ENCODE measurements around the gene PPP1R13L.

The PPP1R13L gene

GRCh38 chr19:45405435-45406225, 761 bp upstream of the PPP1R13L start:
- peak; percentile 97 for DNase-seq

- peak; percentile 76 for DNase-seq
Measured at GRCh38 chr19:45403781-45404556, 900 bp downstream of the PPP1R13L start.

- DNase-seq = no peak
Measured at GRCh38 chr19:45403272-45403671, 1.6 kb downstream of the PPP1R13L start.

DNA sequence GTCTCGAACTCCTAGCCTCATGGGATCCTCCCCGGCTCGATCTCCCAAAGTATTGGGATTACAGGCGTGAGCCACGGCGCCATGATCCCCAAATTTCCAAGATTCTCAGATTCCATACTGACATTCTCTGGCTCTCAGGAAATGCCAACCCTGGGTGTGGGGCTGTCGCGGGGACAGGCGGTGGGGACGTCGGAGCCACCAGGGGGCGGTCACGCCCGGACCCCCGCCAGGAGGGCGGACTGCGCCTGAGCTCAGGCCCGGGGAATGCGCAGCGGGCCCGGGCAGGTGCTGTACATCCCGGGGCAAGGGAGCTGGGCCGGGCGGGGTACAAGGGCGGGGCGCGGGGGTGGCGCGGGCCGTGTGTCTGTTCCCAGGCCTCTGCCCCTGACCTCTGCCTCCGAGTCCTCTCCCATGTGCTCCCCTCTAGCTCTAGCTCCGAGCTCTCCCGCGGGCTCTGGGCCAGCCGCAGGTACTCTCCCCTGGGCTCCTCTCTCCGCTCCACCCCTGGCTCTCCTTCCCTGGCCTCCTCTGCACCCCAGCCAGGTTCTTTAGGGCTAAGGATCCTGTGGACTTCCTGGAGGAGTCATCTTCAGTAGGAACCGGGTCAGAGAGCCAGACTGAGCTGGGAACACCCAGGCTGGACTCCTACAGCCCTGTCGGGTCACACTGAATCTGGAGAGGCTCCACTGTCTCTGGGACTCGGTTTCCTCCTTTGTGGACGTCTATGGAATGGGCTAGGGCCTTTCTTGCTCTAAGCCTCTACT, 2.4 kb downstream of the PPP1R13L start:
- no peak for DNase-seq

DNA sequence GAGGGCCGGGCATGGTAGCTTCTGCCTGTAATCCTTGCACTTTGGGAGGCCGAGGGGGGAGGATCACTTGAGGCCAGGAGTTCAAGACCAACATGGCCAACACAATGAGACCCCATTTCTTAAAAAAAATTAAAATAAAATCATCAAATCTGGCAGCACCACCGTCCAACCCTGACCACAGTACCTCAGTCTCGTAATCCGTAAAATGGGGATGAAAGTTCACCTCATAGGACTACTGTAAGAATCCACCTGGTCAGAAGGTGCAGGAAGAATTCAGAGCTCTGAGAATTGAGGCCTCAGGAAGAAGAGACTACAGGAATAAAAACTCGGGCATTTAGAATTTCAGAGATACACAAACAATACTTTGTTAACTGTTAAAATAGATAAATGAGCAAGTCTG, 3.1 kb downstream of the PPP1R13L start:
- no peak for DNase-seq

- no peak for DNase-seq
Measured at GRCh38 chr19:45400192-45400591, 4.7 kb downstream of the PPP1R13L start.

- DNase-seq = no peak
Measured at GRCh38 chr19:45395821-45396617, 8.8 kb downstream of the PPP1R13L start.

GRCh38 chr19:45391871-45392665, 12.8 kb downstream of the PPP1R13L start:
- no peak for DNase-seq

DNA sequence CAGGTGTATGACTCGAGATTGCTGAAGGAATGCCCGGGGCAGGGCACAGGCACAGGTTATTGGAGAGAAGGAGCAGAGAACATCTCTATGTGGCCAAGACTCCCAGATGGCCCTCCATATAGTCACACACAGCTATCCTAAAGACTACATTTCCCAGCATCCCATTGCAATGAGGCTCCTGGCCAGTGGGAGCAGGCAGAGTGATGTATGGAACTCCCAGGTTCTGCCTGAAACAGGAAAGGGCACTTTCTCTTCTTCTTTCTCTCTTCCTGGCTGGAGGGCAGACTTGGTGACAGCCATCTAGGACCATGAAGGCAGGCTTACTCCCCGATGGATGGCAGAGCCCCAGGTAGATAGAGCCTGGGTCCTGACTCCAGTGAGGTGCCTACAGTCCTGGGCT, 13.5 kb downstream of the PPP1R13L start:
- peak; percentile 68 for DNase-seq

DNA sequence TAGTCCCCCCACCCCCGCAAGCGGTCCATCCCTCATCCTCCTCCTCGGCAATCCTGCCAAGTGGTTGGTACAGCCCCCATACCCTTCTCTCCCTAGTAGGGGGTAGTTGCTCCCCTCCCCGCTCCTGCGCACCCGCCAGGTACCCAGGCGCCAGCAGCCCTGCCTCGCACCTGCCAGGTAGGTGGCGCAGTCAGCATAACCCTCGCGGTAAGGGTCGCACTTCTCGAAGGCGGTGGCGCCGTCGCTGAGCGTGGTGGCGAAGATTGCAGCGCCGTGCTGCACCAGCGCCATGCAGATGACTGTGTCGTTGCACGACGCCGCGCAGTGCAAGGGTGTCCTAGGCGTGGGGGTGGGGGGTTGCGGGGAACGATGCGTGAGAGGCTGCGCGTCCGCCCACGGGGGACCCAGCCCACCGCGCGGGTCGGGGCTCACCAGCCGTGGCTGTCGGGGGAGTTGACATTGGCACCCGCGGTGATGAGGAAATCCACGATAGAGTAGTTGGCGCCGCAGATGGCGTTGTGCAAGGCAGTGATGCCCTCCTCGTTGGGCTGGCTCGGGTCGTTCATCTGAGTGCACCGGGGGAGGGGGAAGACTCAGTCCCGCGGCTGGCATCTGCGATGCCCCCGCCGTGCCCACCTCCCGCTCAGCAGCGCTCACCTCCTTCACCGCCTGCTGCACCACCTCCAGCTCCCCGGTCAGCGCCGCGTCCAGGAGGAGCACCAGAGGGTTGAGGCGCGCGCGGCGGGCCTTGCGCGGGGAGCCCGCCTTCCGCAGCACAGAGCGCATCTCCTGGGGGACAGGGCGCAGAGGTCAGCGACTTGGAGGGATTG, 19.3 kb downstream of the PPP1R13L start:
- no peak for DNase-seq

- no peak for DNase-seq
Measured at GRCh38 chr19:45382426-45382825, 22.4 kb downstream of the PPP1R13L start.

GRCh38 chr19:45380107-45380506, 24.8 kb downstream of the PPP1R13L start:
- no peak for DNase-seq

DNA sequence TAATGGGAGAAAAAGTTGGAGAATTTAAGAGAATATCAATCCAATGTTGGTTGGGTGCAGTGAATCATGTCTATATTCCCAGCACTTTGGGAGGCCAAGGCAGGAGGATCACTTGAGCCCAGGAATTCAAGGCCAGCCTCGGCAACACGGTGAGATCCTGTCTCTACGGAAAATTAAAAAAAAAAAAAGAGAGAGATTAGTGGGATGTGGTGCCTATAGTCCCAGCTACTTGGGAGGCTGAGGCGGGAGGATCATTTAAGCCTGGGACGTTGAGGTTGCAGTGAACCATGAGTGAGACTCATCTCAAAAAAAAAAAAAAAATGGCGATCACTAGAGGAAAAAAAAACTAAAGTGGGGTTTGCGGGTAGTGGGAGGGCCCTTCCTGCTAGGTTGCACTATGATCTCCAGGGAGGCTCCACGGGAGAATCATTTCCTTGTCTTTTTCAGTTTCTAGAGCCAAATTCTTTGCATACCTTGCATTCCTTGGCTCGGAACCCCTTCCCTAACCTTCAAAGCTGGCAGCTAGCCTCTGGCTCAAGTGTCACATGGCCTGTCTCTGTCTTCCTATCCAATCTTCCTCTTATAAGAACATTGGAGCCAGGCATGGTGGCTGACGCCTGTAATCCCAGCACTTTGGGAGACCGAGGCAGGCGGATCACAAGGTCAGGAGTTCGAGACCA, 28.7 kb downstream of the PPP1R13L start:
- DNase-seq = no peak

DNA sequence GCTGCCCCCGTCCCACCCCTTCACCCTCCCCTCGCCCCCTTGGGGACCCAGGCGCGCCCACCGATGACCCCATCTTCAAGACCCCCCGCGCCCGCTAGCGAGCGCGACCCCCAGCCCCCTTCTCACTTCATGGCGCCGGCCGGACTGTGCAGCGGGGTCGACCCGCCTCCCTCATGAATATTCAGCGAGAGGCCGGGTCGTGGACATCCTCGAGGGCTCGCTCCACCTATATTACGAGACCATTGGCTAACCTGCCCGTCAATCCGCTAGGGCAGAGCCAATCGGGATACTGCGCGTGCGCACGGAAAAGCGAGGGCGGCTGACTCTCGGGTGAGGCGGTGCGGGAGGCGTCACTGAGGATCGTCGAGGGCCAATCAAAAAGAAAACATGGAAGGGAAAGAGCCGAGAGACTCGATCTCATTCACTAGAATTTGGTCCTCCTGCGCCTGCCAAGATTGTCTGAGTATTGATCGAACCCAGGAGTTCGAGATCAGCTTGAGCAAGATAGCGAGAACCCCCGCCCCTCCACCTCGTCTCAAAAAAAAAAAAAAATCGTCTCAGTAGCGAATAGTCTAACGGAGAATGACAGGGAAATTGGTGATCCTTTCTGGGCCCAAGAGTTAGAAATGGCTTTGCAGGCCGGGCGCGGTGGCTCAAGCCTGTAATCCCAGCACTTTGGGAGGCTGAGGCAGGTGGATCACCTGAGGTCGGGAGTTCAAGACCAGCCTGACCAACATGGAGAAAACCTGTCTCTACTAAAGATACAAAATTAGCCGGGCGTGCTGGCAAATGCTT, 34.3 kb downstream of the PPP1R13L start, which contains the start of gene ERCC2:
Gene ERCC2, minus strand, starts transcription at position 164 of the 795 bp plus-strand sequence. Its CDS starts 33 bp downstream, at position 131.
- DNase-seq = peak; percentile 99

DNA sequence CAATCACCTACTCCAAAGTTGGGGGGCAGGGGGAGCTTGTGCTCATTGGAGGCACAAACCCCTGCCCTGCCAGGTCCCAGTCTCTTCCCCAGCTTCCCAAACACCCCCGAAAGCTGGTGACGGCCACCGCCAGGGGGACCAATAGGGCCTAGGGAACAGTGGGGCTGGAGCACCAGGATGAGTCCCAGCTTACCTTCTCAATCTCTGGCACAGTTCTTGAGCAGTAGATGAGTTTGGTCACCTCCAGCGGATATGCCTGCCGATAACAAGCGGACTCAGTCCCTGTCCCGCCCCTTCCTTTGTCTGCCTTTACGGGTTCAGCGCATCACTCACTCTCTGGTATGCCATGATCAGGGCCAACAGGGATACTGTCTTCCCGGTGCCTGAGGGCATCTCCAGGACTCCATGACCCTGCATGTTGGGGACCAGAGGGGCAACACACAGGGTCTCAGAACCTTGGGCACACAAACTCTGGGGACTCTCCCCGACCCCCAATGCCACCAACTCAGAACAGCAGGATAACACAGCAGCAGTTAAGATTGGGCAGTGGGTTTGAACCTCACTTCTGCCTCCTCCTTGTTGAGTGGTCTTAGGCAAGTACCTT, 36.0 kb downstream of the PPP1R13L start:
- no peak for DNase-seq

GRCh38 chr19:45368127-45368526, 36.7 kb downstream of the PPP1R13L start:
- no peak for DNase-seq

GRCh38 chr19:45364696-45365095, 40.2 kb downstream of the PPP1R13L start:
- no peak for DNase-seq

GRCh38 chr19:45363861-45364459, 40.9 kb downstream of the PPP1R13L start:
- no peak for DNase-seq
